Lung (tissue), 12 donors: ENCODE results near the gene PRXL2B. TPM values are rescaled to one million over a fixed set of nuclear protein-coding genes. Genes with fewer than 3 reads are reported as not detected.

Experiments used
- ATAC-seq: fragments of 200-7000 bp; cut with Tn5 transposase; one replicate; pipeline ENCODE4 v1.9.1; 2020; ENCODE audit warnings: moderate number of reproducible peaks; ENCODE audit not compliant: insufficient read depth, low FRiP score
- DNase-seq, 3 donors: peaks; one replicate each; pipeline ENCODE4 v3.0.0-alpha.2; 2013 to 2017
- H3K27ac ChIP-seq, 2 donors: one replicate each; pipeline ENCODE4 v1.5.1; 2013; ENCODE audit warnings: mild to moderate bottlenecking in 2 of 2, moderate library complexity in 2 of 2, control low read depth in 1 of 2, inconsistent platforms in 1 of 2, low read depth in 1 of 2, low read length in 1 of 2
- H3K27me3 ChIP-seq, 3 donors: one replicate each; pipeline ENCODE4 v1.5.1; 2013; ENCODE audit warnings: low read length in 2 of 3; ENCODE audit not compliant: control insufficient read depth in 3 of 3, insufficient read depth in 3 of 3
- H3K36me3 ChIP-seq, 4 donors: one replicate each; pipeline ENCODE4 v1.5.1; 2013; ENCODE audit warnings: low read length in 4 of 4, mild to moderate bottlenecking in 1 of 4, moderate library complexity in 1 of 4; ENCODE audit not compliant: control insufficient read depth in 4 of 4, insufficient read depth in 4 of 4
- H3K4me1 ChIP-seq, 5 donors: one replicate each; pipeline ENCODE4 v1.5.1; 2013; ENCODE audit warnings: low read length in 5 of 5, mild to moderate bottlenecking in 2 of 5, moderate library complexity in 1 of 5; ENCODE audit not compliant: control insufficient read depth in 5 of 5, insufficient read depth in 5 of 5
- H3K4me3 ChIP-seq: one replicate; pipeline ENCODE4 v1.5.1; 2013; ENCODE audit warnings: mild to moderate bottlenecking, control low read depth, moderate library complexity
- H3K9ac ChIP-seq, 2 donors: one replicate each; pipeline ENCODE4 v1.5.1; 2013; ENCODE audit warnings: low read length in 2 of 2, control low read depth in 1 of 2; ENCODE audit not compliant: insufficient read depth in 1 of 2
- H3K9me3 ChIP-seq, 4 donors: one replicate each; pipeline ENCODE4 v1.5.1; 2013; ENCODE audit warnings: low read length in 3 of 4, mild to moderate bottlenecking in 1 of 4, moderate library complexity in 1 of 4; ENCODE audit not compliant: control insufficient read depth in 4 of 4, insufficient read depth in 3 of 4
- WGBS, 2 donors: extraction: QIAGEN DNeasy Blood & Tissue Kit; methylation state at CpG; one replicate each; pipeline ENCODE4 v1.1.7; 2013; 5-methylcytosine and 5-hydroxymethylcytosine counted together
- polyA plus RNA-seq, 2 donors: library from polyadenylated mRNA; stranded (reverse); fragments of 200-250 nt; gene quantifications; one replicate each; pipeline ENCODE4 v1.2.1, GENCODE V29; 2013
- total RNA-seq, 2 donors: library from RNA; depleted of rRNA in 1 of 2; stranded (reverse); fragments of >200 nt in 1 of 2; gene quantifications; one replicate each; pipeline ENCODE4 v1.2.1, GENCODE V29; 2014 to 2021
- TF ChIP-seq, protein P1 (sequence below): IDR thresholded peaks from 2 replicates; pipeline ENCODE4 v1.5.1; 2012; ENCODE audit warnings: mild to moderate bottlenecking; ENCODE audit errors: control extremely low read depth, extremely low read depth
- donor health status: control.
- donor health status: control.
- donor health status: Bipolar disorder and iron deficiency.
- donor health status: healthy.
- donor health status: DM: yes; HTN: yes; CAD: no.

PRXL2B gene
- total and polyA plus RNA-seq, 4 donors = 17.8 to 39.8 (median 27.0) TPM

- 81 to 91% methylated on average over 25 of the region's 25 CpGs for WGBS, 2 donors
- ATAC-seq = no peak
Measured at GRCh38 chr1:2603521-2604155, 17.1 kb downstream of the PRXL2B start.

DNA sequence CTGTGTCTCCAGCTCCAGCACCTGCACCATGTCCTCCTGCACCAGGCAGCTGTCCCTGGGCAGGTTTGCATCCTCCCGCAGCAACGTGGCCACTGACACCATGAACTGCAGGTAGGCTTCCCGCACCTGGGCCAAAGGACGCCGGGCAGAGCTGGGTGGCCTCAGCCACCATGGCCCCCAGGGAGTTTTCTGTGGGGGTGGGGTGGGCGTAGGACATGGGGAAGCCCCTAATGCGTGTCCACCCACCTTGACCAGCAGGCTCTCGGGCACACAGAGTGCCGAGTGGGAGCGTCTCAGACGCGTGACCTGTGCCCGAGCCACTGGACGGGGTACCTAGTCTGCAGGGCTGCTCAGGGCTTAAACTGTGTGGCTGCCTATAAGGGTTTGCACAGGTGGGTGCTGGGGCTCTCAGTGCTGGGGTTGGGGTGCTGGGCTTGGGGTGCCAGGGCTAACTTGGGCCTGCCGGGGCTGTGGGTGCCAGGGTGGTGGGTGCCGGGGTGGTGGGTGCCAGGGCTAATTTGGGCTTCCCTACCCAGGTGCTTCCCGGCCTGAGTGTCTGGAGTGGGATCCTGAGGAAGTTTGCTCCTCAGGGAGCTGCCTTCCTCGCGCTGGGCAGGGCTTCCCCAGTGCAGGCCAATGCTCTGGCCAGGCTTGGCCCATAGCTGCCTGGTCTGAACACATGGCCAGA lies 17.7 kb downstream of the PRXL2B start:
- peaks cover 0 to 28% (median 4%) of the 10 kb centered on the region in 5 donors for H3K4me1 ChIP-seq
- DNase-seq = no peak
- no peaks in the 10 kb centered on the region for H3K27me3 ChIP-seq
- no peak overlapping the region for H3K4me3 ChIP-seq
- H3K9ac ChIP-seq = no peak overlapping the region
- no peak for ATAC-seq
- peaks cover 0 to 5% (median 0%) of the 10 kb centered on the region in 4 donors for H3K9me3 ChIP-seq
- H3K36me3 ChIP-seq = no peaks in the 10 kb centered on the region
- WGBS, 2 donors = 87 to 89% methylated on average over 19 of the region's 19 CpGs
- H3K27ac ChIP-seq = no peak overlapping the region
- TF ChIP-seq, protein P1, sequence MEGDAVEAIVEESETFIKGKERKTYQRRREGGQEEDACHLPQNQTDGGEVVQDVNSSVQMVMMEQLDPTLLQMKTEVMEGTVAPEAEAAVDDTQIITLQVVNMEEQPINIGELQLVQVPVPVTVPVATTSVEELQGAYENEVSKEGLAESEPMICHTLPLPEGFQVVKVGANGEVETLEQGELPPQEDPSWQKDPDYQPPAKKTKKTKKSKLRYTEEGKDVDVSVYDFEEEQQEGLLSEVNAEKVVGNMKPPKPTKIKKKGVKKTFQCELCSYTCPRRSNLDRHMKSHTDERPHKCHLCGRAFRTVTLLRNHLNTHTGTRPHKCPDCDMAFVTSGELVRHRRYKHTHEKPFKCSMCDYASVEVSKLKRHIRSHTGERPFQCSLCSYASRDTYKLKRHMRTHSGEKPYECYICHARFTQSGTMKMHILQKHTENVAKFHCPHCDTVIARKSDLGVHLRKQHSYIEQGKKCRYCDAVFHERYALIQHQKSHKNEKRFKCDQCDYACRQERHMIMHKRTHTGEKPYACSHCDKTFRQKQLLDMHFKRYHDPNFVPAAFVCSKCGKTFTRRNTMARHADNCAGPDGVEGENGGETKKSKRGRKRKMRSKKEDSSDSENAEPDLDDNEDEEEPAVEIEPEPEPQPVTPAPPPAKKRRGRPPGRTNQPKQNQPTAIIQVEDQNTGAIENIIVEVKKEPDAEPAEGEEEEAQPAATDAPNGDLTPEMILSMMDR = no peak

More at GRCh38 chr1:2603521-2604155, 17.1 kb downstream of the PRXL2B start:
- Histone ChIP-seq H3K9ac (no peak overlapping the region), H3K27me3 (no peaks in the 10 kb centered on the region), H3K4me3 (no peak overlapping the region), H3K4me1 (peaks cover 0 to 28% (median 4%) of the 10 kb centered on the region in 5 donors), H3K27ac (no peak overlapping the region), H3K9me3 (peaks cover 0 to 5% (median 0%) of the 10 kb centered on the region in 4 donors), H3K36me3 (no peaks in the 10 kb centered on the region)
- no peak for DNase-seq
- TF ChIP-seq, protein P1 = no peak

- no peaks in the 10 kb centered on the region for H3K36me3 ChIP-seq
- H3K9ac ChIP-seq = no peak overlapping the region
- no peaks in the 10 kb centered on the region for H3K27me3 ChIP-seq
- 82 to 86% methylated on average over 14 of the region's 14 CpGs for WGBS, 2 donors
- DNase-seq = no peak
- peaks cover 0 to 28% (median 4%) of the 10 kb centered on the region in 5 donors for H3K4me1 ChIP-seq
- TF ChIP-seq, protein P1 = no peak
- no peak overlapping the region for H3K4me3 ChIP-seq
- H3K27ac ChIP-seq = no peak overlapping the region
- no peak for ATAC-seq
- peaks cover 0 to 5% (median 0%) of the 10 kb centered on the region in 4 donors for H3K9me3 ChIP-seq
Measured at GRCh38 chr1:2604844-2605508, 18.4 kb downstream of the PRXL2B start.
